ENCODE measurements around the gene KRT4. TPM values are rescaled to one million over a fixed set of nuclear protein-coding genes. Genes with fewer than 3 reads are reported as not detected.

KRT4 gene
- total RNA-seq, 1 donor from 2014 or later: 0.94 TPM

Small RNA genes within 50 kb of the gene (small RNA-seq; reads per million reads assigned to genes)
- gene AC107016.2: not detected

Other genes with a start within 250 kb of the KRT4 start
- gene KRT74, start 240.3 kb downstream of the KRT4 start, total RNA-seq: not detected
- gene KRT72, start 212.7 kb downstream of the KRT4 start, total RNA-seq: not detected
- not detected for gene KRT73, start 195.6 kb downstream of the KRT4 start, total RNA-seq
- gene KRT2, start 161.9 kb downstream of the KRT4 start, total RNA-seq: not detected
- 0.16 TPM for gene KRT1, start 133.7 kb downstream of the KRT4 start, total RNA-seq
- not detected for gene KRT77, start 110.6 kb downstream of the KRT4 start, total RNA-seq
- gene KRT76, start 36.8 kb downstream of the KRT4 start, total RNA-seq: not detected
- gene KRT3, start 18.0 kb downstream of the KRT4 start, total RNA-seq: not detected
- not detected for gene KRT79, start 20.2 kb upstream of the KRT4 start, total RNA-seq
- 1.9 TPM for gene KRT78, start 34.9 kb upstream of the KRT4 start, total RNA-seq
- not detected for gene KRT8, start 91.0 kb upstream of the KRT4 start, total RNA-seq
- gene KRT18, start 135.0 kb upstream of the KRT4 start, total RNA-seq: 1.6 TPM
- 1,381 TPM for gene EIF4B, start 192.3 kb upstream of the KRT4 start, total RNA-seq
- 11.1 TPM for gene TNS2, start 235.9 kb upstream of the KRT4 start, total RNA-seq

Measured in occipital lobe (tissue), 2 donors.